NCI-H128 (cell line): ENCODE results near the gene PCNP.
"Not testable (repeated sequence)": the region's sequence is repeated elsewhere in the genome, so short reads cannot be mapped to it uniquely, and the experiment has no call there.

Source experiments
- DNase-seq: peaks from one replicate; lab custom pipeline; 2025; ENCODE audit not compliant: unreplicated experiment; lab: John Stamatoyannopoulos, UW

Gene PCNP

DNA sequence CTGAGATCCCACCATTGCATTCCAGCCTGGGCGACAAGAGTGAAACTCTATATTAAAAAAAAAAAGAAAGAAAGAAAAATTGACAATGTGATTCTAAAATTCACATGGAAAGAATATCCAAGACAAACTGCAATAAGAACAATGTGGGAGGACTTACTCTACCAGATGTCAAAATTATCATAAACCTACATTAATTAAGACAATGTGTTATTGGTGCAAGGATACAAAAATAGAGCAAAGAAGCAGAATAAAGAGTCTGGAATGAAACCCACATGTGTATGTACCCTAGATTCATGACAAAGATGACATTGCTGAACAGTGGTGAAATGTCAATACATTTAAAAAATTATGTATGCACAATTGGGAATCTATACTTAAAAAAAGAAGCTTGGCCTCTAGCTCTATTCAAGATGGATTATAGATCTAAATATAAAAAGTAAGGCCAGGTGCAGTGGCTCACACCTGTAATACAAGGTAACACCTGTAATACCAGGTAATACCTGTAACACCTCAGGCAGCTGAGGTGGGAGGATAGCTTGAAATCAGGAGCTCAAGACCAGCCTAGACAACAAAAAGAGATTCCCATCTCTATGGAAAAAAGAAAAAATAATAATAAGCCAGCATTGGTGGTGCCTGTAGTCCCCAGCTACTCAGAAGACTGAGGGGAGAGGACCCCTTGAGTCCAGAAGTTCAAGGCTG lies 57.3 kb downstream of the PCNP start:
- no peak for DNase-seq

DNA sequence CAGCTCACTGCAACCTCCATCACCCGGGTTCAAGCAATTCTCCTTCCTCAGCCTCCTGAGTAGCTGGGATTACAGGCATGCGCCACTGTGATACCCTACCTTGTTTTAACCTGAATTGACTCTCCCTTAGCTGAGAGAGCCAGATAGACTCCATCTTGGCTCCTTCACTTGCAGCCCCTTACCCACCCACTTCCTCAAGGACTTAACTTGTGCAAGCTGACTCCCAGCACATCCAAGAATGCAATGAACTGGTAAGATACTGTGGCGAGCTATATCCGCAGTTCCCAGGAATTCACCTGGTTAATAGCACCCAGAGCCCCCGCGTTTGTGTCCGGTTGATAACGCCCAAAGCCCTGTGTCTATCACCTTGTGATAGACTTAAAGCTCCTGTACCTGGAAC lies 58.0 kb downstream of the PCNP start:
- DNase-seq, result not testable (repeated sequence)

DNA sequence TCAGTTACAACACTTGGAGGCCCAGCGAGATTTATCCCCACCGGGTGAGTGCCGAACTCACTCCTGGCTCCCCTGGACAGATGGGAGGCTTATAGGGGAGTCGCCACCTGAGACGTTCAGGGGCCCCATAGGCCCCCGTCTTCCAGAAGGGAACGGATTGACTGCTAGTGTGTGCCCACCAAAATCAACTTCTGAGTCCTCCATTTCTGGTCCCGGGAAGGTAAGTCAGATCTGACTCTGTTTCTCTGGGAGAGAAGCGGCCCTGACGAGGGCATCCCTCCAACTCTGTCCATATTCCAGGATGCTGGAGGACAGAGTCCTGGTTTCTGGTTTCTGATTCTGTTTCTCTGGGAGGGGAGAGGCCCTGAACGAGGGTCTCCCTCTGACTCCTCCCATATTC lies 58.6 kb downstream of the PCNP start:
- no peak for DNase-seq

DNA sequence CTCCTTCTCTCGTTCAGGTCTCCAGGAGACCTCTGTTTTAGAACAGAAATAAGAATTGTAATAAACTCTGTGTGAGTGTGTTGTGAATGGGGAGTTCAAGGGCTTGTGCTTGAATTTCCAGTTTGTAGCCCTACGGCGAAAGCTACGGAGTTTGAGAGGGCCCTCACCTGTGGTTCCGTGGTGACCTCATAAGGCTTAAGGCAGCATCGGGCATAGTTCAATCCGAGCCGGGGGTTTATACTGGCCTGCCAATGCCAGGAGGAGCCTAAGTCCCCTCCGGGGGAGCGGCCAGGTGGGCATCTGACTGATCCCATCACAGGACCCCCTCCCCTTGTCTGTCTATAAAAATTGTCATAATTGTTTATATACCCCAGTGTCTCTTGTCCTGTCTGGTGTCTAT lies 59.2 kb downstream of the PCNP start:
- no peak for DNase-seq

DNA sequence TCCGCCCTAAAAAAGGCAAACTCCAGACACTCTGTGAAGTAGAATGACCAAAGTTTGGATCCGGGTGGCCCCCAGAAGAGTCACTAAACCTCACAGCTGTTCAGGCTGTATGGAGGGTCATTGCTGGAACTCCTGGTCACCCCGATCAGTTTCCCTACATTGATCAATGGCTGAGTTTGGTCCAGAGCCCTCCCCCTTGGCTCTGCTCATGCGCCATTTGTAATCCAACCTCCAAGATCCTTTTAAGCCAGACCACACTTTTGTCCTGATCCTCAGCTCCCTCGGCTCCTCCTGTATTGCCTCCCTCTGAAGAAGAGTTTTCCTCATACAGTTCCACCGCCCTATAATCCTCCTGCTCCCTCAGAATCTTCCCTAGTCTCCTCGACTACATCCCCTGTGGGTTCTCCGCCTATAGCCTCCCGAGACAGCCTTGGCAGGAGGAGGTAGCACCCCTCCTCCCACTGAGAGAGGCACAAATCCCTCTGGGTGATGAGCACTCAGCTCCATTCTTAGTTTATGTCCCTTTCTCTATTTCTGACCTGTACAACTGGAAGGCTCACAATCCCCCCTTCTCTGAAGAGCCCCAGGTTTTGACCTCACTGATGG lies 60.7 kb downstream of the PCNP start:
- no peak for DNase-seq

DNA sequence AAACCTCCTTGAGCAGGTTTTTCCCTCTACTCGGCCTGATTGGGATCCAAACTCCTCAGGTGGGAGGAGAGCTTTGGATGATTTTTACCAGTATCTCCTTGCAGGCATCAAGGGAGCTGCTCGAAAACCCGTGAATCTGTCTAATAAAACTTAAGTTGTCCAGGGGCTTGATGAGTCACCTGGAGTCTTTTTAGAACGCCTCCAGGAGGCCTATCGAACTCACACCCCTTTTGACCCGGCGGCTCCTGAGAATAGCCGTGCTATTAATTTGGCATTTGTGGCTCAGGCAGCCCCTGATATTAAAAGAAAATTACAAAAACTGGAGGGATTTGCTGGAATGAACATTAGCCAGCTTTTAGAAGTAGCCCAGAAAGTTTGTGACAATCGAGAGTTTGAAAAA lies 61.4 kb downstream of the PCNP start:
- DNase-seq, result no peak

DNA sequence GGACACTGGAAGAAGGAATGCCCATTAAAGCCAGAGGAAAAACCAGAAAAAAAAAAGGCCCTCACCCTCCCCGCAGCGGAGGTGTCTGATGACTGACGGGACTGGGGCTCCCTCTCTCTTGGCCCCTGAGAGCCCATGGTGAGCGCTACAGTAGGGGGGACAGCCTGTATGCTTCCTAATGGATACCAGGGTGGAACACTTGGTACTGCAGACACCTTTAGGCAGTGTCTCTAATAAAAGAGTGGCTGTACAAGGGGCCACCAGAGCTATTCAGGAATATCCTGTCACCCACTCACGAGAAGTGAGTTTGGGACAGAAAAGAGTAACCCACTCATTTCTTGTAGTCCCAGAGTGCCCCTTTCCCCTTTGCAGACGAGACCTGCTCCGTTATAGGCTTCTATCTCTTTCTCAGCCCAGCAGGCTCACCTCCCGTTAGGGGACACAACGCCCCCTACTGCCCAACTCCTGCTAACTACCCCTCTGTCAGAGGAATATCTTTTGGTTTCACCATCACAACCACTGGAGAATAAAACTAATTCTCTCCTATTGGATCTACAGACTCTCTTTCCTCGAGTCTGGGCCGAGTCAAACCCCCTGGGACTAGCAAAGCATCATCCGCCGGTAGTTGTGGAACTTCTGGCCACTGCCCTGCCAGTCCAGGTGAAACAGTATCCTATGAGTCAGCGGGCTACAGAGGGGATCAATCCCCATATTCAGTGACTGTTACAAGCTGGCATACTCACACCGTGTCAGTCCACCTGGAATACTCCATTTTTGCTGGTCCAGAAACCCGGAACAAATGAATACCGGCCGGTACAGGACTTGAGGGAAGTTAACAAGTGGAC lies 62.2 kb downstream of the PCNP start:
- no peak for DNase-seq

DNA sequence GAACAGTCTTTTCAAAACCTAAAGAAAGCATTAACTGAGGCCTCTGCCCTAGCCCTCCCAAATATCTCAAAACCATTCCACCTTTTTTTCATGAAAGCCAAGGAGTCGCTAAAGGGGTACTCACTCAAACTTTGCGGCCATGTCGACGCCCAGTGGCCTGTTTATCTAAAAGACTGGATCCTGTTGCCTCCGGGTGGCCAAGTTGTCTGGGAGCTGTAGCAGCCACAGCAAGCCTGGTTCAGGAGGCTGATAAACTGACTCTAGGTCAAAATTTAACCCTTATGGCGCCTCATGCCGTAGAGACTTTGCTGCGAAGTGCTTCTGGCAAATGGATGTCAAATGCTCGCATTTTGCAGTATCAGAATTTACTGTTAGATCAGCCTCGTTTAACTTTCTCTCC lies 63.5 kb downstream of the PCNP start:
- no peak for DNase-seq

DNA sequence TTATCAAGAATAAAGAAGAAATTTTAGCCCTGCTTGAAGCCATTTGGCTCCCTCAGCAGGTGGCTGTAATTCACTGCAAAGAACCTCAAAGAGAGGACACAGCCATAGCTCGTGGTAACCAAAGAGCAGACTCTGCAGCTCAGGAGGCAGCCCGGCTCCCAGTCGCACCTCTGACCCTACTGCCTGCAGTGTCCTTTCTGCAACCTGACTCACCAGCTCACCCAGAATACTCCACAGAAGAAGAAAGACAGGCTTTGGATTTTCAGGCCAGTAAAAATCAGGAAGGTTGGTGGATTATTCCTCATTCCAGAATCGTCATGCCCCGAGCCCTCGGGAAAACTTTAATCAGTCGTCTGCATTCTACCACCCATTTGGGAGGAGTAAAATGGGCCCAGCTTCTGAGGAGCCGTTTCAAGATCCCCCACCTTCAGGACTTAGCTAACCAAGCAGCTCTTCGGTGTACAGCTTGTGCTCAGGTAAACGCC lies 64.3 kb downstream of the PCNP start:
- no peak for DNase-seq

DNA sequence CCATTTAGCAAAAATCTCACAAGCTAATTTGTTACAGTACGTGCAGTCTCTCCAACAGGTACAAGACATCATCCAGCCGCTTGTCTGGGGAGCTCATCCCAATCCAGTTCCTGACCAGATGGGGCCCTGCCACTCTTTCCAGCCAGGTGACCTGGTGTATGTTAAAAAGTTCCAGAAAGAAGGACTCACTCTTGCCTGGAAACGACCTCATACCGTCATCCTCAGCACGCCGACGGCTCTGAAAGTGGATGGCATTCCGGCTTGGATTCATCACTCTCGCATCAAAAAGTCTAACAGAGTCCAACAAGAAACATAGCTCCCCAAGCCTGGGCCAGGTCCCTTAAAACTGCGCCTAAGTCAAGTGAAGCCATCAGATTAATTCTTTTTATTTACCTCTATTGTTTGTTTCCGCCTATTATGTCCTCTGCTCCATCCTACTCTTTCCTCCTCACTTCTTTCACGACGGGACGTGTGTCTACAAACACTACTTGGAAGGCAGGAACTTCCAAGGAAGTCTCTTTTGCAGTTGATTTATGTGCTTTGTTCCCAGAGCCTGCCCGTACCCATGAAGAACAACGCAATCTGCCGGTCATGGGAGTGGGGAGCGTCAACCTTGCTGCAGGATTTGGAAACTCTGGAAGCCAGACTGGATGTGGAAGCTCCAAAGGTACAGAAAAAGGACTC lies 65.4 kb downstream of the PCNP start:
- DNase-seq, result no peak

DNA sequence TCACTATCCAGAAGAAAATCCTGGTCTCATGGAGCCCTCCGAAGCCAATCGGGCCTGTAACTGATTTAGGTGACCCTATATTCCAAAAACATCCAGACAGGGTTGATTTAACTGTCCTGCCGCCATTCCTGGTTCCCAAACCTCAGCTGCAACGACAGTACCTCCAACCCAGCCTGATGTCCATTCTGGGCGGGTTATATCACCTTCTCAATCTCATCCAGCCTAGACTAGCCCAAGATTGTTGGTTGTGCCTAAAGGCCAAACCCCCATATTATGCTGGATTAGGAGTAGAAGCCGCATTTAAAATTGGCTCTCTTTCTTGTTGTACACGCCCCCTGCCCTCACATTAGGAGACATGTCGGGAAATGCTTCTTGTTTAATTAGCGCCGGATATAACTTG lies 66.3 kb downstream of the PCNP start:
- no peak for DNase-seq

DNA sequence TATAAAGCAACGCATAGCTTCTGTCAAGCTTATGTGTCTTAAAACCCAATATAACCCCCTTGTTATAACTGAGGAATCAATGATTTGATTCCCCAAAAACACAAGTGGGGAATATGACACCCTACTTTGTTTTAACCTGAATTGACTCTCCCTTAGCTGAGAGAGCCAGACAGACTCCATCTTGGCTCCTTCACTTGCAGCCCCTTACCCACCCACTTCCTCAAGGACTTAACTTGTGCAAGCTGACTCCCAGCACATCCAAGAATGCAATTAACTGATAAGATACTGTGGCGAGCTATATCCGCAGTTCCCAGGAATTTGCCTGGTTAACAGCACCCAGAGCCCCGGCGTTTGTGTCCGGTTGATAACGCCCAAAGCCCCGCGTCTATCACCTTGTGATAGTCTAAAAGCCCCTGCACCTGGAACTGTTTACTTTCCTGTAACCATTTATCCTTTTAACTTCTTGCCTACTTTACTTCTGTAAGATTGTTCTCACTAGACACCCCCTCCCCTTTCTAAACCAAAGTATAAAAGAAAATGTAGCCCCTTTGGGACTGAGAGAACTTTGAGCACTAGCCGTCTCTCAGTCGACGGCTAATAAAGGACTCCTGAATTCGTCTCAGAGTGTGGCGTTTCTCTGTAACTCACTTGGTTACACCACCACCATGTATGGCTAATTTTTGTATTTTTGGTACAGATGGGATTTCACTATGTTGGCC lies 67.6 kb downstream of the PCNP start:
- DNase-seq, result not testable (repeated sequence)

DNA sequence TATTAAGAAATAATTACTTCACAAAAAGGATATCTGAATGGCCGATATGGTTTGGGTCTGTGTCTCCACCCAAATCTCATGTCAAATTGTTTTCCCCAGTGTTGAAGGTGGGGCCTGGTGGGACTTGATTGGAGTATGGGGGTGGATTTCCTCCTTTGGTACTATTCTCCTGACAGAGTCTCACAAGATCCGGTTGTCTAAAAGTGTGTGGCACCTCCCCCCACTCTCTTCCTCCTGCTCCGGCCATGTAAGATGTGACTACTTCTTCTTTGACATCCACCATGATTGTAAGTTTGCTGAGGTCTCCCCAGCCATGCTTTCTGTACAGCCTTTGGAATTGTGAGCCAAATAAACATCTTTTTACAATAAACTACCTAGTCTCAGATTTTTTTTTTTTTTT lies 68.5 kb downstream of the PCNP start:
- no peak for DNase-seq

DNA sequence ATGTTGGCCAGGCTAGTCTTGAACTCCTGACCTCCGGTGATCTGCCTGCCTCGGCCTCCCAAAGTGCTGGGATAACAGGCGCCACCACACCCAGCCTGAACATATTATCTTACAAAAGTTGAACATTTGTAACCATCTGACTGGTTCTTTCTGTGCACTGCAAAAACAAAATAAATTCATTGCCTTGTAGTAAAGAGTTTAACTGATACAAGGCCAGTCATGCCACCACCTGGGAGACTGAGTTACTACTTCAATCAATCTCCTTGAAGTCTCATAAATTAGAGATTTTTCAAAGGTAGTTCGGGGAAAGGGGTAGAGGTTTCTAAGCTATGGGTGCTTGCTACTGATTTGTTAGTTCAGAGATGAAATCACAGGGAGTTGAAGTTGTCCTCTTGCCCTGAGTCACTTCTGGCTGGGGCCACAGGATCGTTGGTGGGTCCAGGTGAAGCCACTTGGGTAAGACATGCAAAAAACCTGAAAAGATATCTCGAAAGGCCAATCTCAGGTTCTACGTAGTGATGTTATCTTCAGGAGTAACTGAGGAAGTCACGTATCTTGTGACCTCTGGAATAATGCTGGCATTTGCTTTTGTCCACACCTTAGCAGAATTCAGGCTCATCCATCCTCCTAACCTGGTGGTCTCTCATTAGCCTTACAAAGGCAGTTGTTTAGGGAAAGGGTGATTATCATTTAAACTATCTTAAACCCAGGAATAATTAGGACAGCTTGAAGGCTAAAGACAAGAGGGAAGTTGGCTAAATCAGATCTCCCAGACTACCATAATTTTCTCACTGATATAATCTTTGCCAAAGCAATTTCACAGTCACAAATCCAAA lies 69.2 kb downstream of the PCNP start:
- DNase-seq, result no peak
